Omental fat pad (tissue), 4 donors: ENCODE measurements around the gene PLXNB1. TPM values are rescaled to one million over a fixed set of nuclear protein-coding genes. Genes with fewer than 3 reads are reported as not detected.
A peak's percentile ranks its signal among the peaks of the same experiment; 100 is the strongest.

ENCODE experiments used
- ATAC-seq: fragments of 150-250 bp; one replicate; pipeline ENCODE4 v1.9.1; 2016; ENCODE audit warnings: mild to moderate bottlenecking, moderate library complexity; ENCODE audit not compliant: low FRiP score
- DNase-seq: peaks from one replicate; pipeline ENCODE4 v3.0.0-alpha.2; 2019; ENCODE audit warnings: low spot score
- CTCF ChIP-seq, 3 donors: fragments of 450-650 bp; IDR thresholded peaks; one replicate each; pipeline ENCODE4 v1.5.1; 2016 to 2017; ENCODE audit warnings: antibody characterized with exemption in 3 of 3, mild to moderate bottlenecking in 3 of 3, moderate library complexity in 2 of 3
- total RNA-seq, 4 donors: library from RNA; depleted of rRNA; stranded (reverse); fragments of >200 nt; gene quantifications; one replicate each; pipeline ENCODE4 v1.1.0, GENCODE V29; 2016

PLXNB1 gene
- total RNA-seq, 4 donors from 2014 or later, result 66.7 to 91.3 (median 77.1) TPM

DNA sequence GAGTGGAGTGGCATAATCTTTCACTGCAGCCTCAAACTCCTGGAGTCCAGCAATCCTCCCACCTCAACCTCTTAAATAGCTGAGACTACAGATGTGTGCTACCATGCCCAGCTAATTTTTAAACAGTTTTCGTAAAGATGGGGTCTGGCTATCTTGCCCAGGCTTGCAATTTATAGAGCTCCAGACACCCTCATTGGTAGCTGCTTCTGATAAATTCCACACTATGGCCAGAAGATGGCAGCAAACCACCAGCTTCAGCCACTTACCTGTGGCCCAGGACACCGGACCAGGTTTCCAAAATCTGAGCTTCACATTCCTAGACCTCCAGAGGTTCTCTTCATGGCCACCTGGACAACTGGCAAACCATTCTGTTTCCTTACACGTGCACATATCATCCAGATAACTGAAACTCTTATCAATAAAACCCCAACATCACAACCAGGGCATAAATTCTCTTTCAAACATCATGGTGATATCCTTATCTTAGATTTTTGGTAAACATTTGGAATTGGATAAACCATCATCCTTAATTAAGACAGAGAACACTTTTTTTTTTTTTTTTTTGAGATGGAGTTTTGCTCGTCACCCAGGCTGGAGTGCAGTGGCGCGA lies 29.0 kb downstream of the PLXNB1 start:
- peak in 1 of 3 donors; percentile 5 for TF ChIP-seq CTCF (IDR thresholded peaks at IDR 0.05)
- no peak for ATAC-seq
- no peak for DNase-seq

GRCh38 chr3:48399387-48400172 lies 30.3 kb downstream of the PLXNB1 start:
- TF ChIP-seq CTCF (IDR thresholded peaks at IDR 0.05), result no peak
- ATAC-seq, result no peak
- DNase-seq, result no peak

GRCh38 chr3:48398701-48399386 lies 31.0 kb downstream of the PLXNB1 start:
- ATAC-seq (no peak), DNase-seq (no peak)
- no peak for TF ChIP-seq CTCF (IDR thresholded peaks at IDR 0.05)

GRCh38 chr3:48397767-48398681 lies 31.9 kb downstream of the PLXNB1 start:
- no peak for TF ChIP-seq CTCF (IDR thresholded peaks at IDR 0.05)
- no peak for ATAC-seq
- no peak for DNase-seq

GRCh38 chr3:48395714-48396113 lies 34.2 kb downstream of the PLXNB1 start:
- DNase-seq (no peak), ATAC-seq (no peak)
- TF ChIP-seq CTCF (IDR thresholded peaks at IDR 0.05), result no peak

- ATAC-seq, result no peak
- no peak for DNase-seq
- no peak for TF ChIP-seq CTCF (IDR thresholded peaks at IDR 0.05)
These were observed 35.5 kb downstream of the PLXNB1 start for GRCh38 chr3:48394391-48394790.
